AG10803 (cell line): ENCODE results near the gene CDA.
A peak's percentile ranks its signal among the peaks of the same experiment; 100 is the strongest.

ENCODE experiments used
- DNase-seq: peaks from one replicate; pipeline ENCODE4 v3.0.0; 2010; ENCODE audit warnings: low read depth
- H3K4me3 ChIP-seq: 2 replicates; pipeline ENCODE4 v1.5.1; 2011; ENCODE audit warnings: mild to moderate bottlenecking, low read length, control low read depth
- TF ChIP-seq, protein P1 (sequence below): conservative IDR thresholded peaks from 2 replicates; pipeline ENCODE4 v1.5.1; 2011; ENCODE audit warnings: mild to moderate bottlenecking, low read length, control low read depth, inconsistent platforms

The CDA gene

GRCh38 chr1:20596106-20596505, 7.2 kb downstream of the CDA start:
- TF ChIP-seq, protein P1, sequence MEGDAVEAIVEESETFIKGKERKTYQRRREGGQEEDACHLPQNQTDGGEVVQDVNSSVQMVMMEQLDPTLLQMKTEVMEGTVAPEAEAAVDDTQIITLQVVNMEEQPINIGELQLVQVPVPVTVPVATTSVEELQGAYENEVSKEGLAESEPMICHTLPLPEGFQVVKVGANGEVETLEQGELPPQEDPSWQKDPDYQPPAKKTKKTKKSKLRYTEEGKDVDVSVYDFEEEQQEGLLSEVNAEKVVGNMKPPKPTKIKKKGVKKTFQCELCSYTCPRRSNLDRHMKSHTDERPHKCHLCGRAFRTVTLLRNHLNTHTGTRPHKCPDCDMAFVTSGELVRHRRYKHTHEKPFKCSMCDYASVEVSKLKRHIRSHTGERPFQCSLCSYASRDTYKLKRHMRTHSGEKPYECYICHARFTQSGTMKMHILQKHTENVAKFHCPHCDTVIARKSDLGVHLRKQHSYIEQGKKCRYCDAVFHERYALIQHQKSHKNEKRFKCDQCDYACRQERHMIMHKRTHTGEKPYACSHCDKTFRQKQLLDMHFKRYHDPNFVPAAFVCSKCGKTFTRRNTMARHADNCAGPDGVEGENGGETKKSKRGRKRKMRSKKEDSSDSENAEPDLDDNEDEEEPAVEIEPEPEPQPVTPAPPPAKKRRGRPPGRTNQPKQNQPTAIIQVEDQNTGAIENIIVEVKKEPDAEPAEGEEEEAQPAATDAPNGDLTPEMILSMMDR: no peak
- no peak for DNase-seq
- H3K4me3 ChIP-seq: no peak overlapping the region

- TF ChIP-seq, protein P1: no peak
- H3K4me3 ChIP-seq: no peak overlapping the region
- DNase-seq: no peak
These were observed 8.8 kb downstream of the CDA start for GRCh38 chr1:20597650-20598049.

DNA sequence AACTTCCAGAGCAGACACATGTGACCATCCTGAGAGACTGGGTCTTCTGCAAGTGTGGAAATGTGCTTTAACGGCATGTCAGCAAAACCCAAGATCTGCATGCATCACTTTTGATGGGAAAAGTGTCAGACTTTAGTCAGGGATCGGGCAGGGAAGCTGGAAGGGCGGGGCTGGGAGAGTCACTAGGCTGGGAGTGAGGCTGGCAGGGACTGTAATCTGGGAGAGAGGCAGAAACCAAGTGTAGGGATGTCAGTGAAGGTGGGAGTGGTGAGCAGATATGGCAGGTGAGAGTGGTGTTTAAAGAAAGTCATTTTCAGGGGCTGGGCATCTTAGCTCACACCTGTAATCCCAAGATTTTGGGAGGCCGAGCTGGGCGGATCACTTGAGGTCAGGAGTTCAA, 11.3 kb downstream of the CDA start:
- no peak for DNase-seq
- no peak overlapping the region for H3K4me3 ChIP-seq
- TF ChIP-seq, protein P1: no peak

DNA sequence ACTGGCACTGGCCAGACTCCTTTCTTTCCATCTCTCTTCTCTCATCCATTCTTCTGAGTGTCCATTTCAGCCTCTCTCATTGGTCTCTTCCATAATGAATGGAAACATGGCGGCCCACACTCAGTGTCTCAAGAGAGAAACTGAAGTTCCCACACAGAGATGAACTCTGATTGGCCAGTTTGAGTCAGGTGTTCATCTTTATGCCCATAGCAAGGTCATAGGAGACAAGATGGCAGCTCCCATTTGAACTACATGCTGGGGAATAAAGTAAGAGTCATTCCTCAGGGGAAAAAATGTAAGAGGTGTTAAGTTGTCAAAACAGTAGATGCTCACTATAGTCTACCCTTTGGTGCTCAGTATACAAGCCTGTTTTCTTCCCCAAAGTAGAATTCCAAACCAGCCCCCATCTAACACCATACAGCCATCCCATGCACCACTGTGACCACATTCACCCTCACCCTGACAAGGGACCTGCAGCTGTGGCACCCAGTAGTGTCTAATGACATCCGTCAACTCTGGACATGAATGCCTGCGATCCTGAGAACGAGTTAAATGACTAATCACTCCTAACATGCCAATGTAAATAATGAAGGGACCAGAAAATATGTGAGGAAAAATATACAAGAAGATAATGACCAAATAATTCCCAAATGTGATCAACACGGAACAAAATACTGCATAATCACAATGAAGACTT, 12.4 kb downstream of the CDA start:
- H3K4me3 ChIP-seq: no peak overlapping the region
- TF ChIP-seq, protein P1: no peak
- DNase-seq: no peak

GRCh38 chr1:20602851-20603450, 14.1 kb downstream of the CDA start:
- peak; percentile 48 for DNase-seq
- TF ChIP-seq, protein P1: no peak
- H3K4me3 ChIP-seq: no peak overlapping the region

DNA sequence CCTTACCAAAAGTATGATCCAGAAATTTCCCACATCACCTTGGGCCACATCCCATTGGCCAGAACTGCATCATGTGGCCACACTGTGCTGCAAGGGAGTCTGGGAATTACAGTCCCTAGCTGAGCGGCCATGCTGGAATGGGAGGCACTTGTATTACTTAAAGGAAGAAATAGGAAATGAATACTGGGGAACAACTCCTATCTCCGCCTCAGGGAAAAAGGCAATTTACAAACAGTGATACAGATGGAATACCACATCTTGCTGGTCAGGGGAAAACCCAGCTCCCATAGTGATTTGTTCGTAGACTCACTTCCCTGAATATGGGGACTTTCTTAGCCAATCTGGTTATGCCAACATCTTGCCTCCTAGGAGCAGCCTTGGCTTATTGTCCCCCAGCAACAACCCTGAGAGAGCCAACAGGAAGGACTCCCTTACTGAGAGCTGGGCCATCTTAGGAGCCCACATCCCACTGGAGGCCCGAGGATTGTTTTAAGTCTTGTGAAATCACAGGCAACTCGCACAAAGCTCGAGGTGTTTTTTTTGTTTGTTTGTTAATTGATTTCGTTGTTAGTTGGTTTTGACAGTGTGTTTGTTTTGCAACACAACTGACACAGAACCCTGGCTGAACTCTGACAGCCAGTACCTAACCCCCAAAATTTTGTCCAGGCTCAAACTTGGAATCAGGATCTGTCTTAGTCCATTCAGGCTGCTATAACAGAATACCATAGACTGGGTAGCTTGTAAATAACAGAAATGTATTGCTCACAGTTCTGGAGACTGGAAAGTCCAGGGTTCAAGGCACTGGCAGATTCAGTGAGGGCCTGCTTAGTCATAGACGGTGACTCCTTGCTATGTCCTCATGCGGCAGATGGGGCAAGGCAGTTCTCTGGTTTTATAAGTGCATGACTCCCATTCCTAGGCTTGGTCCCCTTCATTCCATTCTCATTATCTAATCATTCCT, 14.9 kb downstream of the CDA start:
- H3K4me3 ChIP-seq: no peak overlapping the region
- TF ChIP-seq, protein P1: no peak
- DNase-seq: peak; percentile 94
